HG03457 (cell line): ENCODE results near the gene RPS10.
"Not testable (repeated sequence)": the region's sequence is repeated elsewhere in the genome, so short reads cannot be mapped to it uniquely, and the experiment has no call there.

Experiments
- ATAC-seq: cut with Tn5 transposase; IDR thresholded peaks from one replicate; pipeline ENCODE4 v1.9.1; 2021; ENCODE audit warnings: moderate number of reproducible peaks; ENCODE audit not compliant: unreplicated experiment

The RPS10 gene

DNA sequence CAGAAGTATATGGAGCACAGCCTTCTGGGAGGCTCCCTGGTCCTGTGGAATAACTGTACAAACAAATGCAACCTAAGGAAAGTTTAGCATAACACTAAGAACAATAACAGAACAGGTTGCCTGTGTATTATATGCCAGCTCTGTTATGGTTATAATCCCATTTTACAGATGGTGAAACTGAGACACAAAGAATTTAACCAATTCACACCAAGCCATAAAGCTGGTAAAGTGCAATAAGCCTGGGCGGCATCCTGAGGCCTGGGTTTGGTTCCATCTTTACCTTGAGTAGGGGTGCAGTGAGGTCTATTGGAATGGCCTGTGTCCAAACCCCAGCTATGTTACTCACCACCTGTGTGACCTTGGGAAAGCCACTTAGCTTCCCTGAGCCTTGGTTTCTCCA is 25.3 kb upstream of the RPS10 start:
- no peak for ATAC-seq

DNA sequence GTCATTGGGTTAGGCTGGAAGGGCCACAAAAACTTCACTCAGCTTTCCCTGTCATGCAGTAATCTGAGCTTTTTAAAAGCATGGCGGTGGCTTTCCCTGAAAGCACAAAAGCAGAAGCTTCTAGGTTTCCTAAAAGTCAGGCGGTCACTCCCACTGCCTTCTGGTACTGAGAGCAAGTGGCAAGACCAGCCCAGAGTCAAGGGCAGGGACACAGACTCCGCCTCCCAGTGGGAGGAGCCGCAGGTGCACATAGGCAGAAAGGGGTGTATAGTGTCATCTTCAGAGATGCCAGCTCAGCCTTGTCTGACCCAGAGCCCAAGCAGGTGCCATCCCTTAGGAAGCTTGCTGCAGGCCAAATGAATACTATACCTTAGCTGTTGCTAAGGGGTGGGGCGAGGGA is 22.0 kb upstream of the RPS10 start:
- no peak for ATAC-seq

DNA sequence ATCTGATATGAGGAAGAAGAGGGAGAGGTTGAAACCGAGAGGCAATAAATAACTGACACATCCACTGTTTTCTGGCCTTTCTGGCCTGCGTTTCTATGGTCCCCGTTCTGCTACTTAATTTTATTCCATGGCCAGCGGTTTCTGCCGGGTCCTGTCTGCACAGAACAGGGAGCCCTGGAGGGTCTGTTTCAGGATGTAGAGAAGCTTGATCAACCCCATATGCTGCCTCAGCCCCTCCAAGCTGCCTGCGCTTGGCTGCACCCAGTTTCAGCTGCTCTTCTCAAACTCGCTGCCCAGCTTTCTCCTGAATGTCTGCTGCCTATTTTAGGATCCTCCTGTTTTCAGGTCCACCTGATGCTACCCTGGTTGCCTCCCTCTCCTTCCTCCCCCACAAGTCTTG is 21.5 kb upstream of the RPS10 start:
- ATAC-seq = no peak

DNA sequence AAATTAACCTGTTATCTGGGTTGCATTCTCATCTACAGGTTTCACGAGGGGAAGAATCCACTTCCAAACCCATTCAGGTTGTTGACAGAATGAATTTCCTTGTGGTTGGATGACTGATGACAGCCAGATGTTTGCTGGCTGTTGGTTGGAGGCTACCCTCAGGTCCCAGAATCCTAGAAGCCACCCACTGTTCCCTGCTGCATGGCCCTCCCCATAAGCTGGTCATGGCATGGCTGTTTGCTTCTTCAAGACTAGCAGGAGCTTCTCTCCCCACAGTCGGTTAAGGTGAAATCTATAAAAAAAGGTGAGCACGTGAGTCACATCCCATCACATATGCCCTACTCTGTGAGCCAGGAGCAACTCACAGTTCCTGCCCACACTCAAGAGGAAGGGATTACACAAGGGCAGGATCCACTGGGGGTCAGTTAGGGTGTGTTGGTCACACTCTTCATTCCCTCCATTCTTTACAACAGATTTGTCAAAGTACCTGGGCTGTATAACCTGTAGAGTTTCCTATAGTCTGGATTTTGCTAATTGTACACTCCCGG is 19.5 kb upstream of the RPS10 start:
- ATAC-seq = no peak

- no peak for ATAC-seq
These were observed 15.7 kb upstream of the RPS10 start for GRCh38 chr6:34441526-34441925.

DNA sequence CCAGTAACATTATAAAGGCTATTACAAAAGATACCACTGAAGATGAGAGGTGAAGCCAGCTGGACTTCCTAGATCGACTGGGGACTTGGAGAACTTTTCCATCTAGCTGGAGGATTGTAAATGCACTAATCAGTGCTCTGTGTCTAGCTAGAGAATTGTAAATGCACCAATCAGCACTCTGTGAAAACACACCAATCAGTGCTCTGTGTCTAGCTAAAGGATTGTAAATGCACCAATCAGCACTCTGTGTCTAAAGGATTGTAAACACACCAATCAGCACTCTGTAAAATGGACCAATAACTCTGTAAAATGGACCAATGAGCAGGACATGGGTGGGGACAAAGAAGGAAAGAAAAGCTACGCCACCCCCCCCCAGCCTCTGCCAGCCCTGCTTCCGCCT is 13.6 kb upstream of the RPS10 start:
- ATAC-seq = no peak

GRCh38 chr6:34438705-34439104 is 12.8 kb upstream of the RPS10 start:
- ATAC-seq = no peak

GRCh38 chr6:34437644-34437970 is 11.7 kb upstream of the RPS10 start:
- no peak for ATAC-seq

DNA sequence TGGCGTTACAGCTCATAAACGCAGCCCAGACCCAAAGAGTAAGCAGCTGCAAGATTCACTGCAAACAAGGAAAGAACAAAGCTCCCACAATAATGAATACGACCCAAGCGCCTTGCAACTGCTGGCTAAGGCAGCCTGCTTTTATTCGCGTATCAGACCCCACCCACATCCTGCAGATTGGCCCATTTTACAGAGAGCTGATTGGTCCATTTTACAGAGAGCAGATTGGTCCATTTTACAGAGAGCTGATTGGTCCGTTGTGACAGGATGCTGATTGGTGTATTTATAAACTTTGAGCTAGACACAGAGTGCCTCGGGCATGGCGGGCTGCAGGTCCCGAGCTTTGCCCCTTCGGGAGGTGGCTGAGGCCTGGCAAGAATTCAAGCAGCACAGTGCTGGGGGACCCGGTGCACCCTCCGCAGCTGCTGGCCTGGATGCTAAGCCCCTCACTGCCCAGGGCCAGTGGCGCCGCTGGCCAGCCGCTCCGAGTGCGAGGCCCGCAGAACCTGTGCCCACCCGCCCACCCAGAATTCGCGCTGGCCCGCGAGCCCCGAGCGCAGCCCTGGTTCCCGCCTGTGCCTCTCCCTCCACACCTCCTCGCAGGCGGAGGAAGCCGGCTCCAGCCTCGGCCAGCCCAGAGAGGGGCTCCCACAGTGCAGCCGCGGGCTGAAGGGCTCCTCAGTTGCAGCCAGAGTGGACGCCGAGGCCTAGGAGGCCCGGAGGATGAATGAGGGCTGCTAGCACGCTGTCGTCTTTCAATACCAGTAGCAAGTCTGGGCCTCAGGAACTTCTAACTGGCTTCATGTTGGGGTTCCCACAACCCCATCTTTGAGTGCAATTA is 11.2 kb upstream of the RPS10 start:
- ATAC-seq = no peak

GRCh38 chr6:34435916-34436315 is 10.0 kb upstream of the RPS10 start:
- ATAC-seq = no peak

- ATAC-seq = no peak
These were observed 754 bp downstream of the RPS10 start for GRCh38 chr6:34425132-34425497.

DNA sequence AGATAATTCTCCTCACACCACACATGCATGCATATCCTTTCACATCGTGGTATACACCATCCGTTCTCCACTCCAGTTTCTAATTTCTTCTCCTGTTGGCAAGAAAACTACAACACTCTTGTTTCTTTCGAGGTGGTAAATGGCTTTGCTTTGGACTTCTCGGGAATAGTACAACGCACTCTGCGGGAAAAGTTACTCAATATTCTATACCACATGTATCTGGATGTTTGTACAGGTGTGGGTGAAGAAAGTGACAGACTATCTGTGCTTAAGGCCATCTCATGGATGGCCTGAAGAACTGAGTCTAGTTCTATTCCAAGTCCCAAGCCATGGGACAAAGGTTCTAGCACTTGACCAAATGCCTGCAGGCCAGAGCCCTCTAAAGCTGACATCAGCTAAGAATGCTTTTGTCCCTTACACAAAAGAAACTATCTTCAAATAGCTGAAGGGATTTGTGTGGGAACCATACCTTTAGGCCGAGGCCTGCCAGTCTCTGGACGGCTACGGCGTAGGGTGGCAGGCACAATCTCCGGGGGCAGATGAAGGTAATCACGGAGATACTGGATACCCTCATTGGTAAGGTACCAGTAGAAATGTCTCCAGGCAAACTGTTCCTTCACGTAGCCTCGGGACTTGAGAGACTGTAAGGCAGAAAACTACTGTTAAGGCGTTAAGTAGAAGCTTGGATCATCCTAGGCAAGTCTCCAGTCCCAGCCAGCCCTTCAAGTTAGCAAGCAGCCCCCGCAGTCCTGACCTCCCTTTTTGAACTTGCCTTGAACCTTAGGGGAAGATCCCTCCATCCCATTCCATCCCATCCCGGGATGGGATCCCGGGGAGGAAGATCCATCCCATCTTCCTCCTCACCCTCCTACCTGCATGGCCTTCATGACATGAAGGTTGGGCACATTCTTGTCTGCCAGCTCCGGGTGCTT is 1.4 kb downstream of the RPS10 start:
- no peak for ATAC-seq

- no peak for ATAC-seq
These were observed 2.6 kb downstream of the RPS10 start for GRCh38 chr6:34423254-34423653.

DNA sequence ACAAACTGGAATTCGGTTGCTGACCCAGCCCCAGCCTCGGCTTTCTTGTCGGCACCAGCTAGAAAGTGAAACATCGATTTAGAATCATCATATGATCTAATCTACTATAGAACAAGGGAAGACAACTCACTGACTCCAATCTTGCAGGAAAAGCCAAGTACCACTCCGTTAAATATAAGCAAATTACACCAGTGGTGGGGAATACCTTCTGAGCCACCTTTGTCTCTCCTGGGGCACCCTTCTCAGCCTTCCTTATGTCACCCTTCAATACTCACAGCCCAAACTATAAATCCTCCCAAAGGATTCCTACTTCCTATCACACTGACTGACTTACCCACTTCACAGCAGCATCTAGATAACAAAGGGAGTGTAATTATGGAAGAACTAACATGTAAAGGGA is 7.5 kb downstream of the RPS10 start:
- ATAC-seq = no peak

- ATAC-seq = no peak
These were observed 8.9 kb downstream of the RPS10 start for GRCh38 chr6:34416877-34417371.

GRCh38 chr6:34414999-34415858 is 10.6 kb downstream of the RPS10 start:
- ATAC-seq = no peak

DNA sequence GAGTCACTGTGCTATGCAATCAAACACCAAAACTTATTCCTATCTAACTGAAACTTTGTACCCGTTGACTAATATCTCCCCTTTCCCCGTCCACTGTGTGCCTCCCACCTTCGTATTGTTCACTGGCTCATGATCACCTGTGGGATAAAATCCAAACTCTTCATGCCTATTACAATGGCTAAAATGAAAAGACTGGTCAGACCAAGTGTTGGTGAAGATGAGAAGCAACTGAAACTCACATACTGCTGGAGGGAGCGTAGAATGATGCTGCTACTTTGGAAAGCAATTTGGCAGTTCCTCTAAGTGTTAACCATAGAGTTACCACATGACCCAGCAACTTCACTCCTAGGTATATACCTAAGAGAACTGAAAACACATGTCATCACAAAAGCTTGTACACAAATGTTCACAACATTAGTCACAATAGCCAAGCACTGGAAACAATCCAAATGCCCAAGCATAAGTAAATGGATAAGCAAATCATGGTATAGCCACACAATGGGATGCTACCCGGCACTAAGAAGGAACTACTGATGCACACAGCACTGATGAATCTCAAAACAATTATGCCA is 13.1 kb downstream of the RPS10 start:
- no peak for ATAC-seq

GRCh38 chr6:34412016-34412415 is 13.9 kb downstream of the RPS10 start:
- no peak for ATAC-seq

- ATAC-seq = not testable (repeated sequence)
These were observed 18.0 kb downstream of the RPS10 start for GRCh38 chr6:34407915-34408314.

DNA sequence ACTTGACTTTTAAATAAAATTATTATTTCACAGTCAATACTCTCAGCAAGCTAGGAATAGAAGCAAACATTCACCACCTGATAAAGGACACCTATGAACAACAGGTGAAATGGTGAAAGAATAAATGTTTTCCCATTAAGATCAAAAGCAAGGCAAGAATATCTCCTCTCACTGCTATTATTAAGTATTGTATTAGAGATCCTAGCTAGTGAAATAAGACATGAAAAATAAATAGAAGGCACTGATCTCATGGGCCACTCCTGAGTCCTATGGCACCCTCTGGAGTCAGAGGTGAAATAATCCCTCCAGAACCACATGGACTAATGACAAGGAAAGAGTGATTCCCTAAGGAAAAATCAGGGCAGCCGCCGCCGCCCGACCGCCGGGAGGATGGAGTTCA is 29.4 kb downstream of the RPS10 start:
- no peak for ATAC-seq

- ATAC-seq = no peak
These were observed 31.9 kb downstream of the RPS10 start for GRCh38 chr6:34393966-34394305.
